Measurements from ENCODE around the gene PKHD1.

- TF ChIP-seq POLR2A (IDR thresholded peaks at IDR 0.05; ENCODE audit: low read length) (no peak), GATA1 (IDR thresholded peaks at IDR 0.05; ENCODE audit: low read depth, low read length) (no peak)
These were observed 438.6 kb downstream of the PKHD1 start for GRCh38 chr6:51648774-51649173.
